Measurements from ENCODE around the gene TENM3. TPM values are rescaled to one million over a fixed set of nuclear protein-coding genes. Genes with fewer than 3 reads are reported as not detected.

TENM3 gene
- total RNA-seq, 2 donors from 2014 or later = 39.5 to 51.9 TPM

- Histone ChIP-seq H3K4me3 (ENCODE audit: low read length) (no peak overlapping the region), H3K4me1 (ENCODE audit: control insufficient read depth, insufficient read depth, low read length) (peaks cover 7% of the 10 kb centered on the region), H3K9me3 (ENCODE audit: control insufficient read depth, low read length) (no peaks in the 10 kb centered on the region), H3K36me3 (ENCODE audit: control insufficient read depth, insufficient read depth, low read length) (no peaks in the 10 kb centered on the region), H3K27ac (ENCODE audit: low read depth, low read length) (no peak overlapping the region), H3K9ac (ENCODE audit: extremely low read depth, low read length, poor library complexity, severe bottlenecking) (no peak overlapping the region), H3K27me3 (ENCODE audit: control insufficient read depth, insufficient read depth, low read length, poor library complexity, severe bottlenecking) (no peaks in the 10 kb centered on the region)
- Mint-ChIP-seq H3K27me3 (ENCODE audit: insufficient read depth) (no peaks in the 10 kb centered on the region), H3K9me3 (no peaks in the 10 kb centered on the region), H3K4me1 (peaks cover 41% of the 10 kb centered on the region), H3K27ac (no peak overlapping the region), H3K4me3 (no peak overlapping the region), H3K36me3 (ENCODE audit: low read depth) (no peaks in the 10 kb centered on the region)
- DNase-seq = no peak
- 92 to 93% methylated on average over 3 of the region's 3 CpGs for WGBS, 2 experiments (ENCODE audit: insufficient coverage in 1 of 2, insufficient read length in 1 of 2)
- TF ChIP-seq CTCF (conservative IDR thresholded peaks at IDR 0.05) = no peak
Observed at GRCh38 chr4:182350041-182350440, 106.8 kb downstream of the TENM3 start.

GRCh38 chr4:182351485-182351884 lies 108.3 kb downstream of the TENM3 start:
- no peak for TF ChIP-seq CTCF (conservative IDR thresholded peaks at IDR 0.05)
- peak; percentile 56 for DNase-seq
- WGBS, 2 experiments (ENCODE audit: insufficient coverage in 1 of 2, insufficient read length in 1 of 2) = 93 to 96% methylated on average over 8 to 12 of the region's 12 CpGs
- Histone ChIP-seq H3K27me3 (ENCODE audit: control insufficient read depth, insufficient read depth, low read length, poor library complexity, severe bottlenecking) (no peaks in the 10 kb centered on the region), H3K4me1 (ENCODE audit: control insufficient read depth, insufficient read depth, low read length) (peaks cover 7% of the 10 kb centered on the region), H3K9ac (ENCODE audit: extremely low read depth, low read length, poor library complexity, severe bottlenecking) (no peak overlapping the region), H3K9me3 (ENCODE audit: control insufficient read depth, low read length) (no peaks in the 10 kb centered on the region), H3K4me3 (ENCODE audit: low read length) (no peak overlapping the region), H3K36me3 (ENCODE audit: control insufficient read depth, insufficient read depth, low read length) (no peaks in the 10 kb centered on the region), H3K27ac (ENCODE audit: low read depth, low read length) (no peak overlapping the region)
- H3K9me3 Mint-ChIP-seq = peaks cover 5% of the 10 kb centered on the region
- H3K36me3 Mint-ChIP-seq (ENCODE audit: low read depth) = peaks cover 6% of the 10 kb centered on the region
- H3K27me3 Mint-ChIP-seq (ENCODE audit: insufficient read depth) = no peaks in the 10 kb centered on the region
- peaks cover 32% of the 10 kb centered on the region for H3K4me1 Mint-ChIP-seq
- no peak overlapping the region for H3K27ac Mint-ChIP-seq
- no peak overlapping the region for H3K4me3 Mint-ChIP-seq

GRCh38 chr4:182354106-182354505 lies 110.9 kb downstream of the TENM3 start:
- no peaks in the 10 kb centered on the region for H3K27me3 Mint-ChIP-seq (ENCODE audit: insufficient read depth)
- peaks cover 9% of the 10 kb centered on the region for H3K9me3 Mint-ChIP-seq
- peaks cover 15% of the 10 kb centered on the region for H3K4me1 Mint-ChIP-seq
- H3K36me3 ChIP-seq (ENCODE audit: control insufficient read depth, insufficient read depth, low read length) = no peaks in the 10 kb centered on the region
- 92% methylated on average over 3 of the region's 3 CpGs; no CpG with 5 or more reads in 1 of the 2 experiments for WGBS, 2 experiments (ENCODE audit: insufficient coverage in 1 of 2, insufficient read length in 1 of 2)
- peaks cover 6% of the 10 kb centered on the region for H3K36me3 Mint-ChIP-seq (ENCODE audit: low read depth)
- no peak for DNase-seq
- no peaks in the 10 kb centered on the region for H3K4me1 ChIP-seq (ENCODE audit: control insufficient read depth, insufficient read depth, low read length)
- no peaks in the 10 kb centered on the region for H3K27me3 ChIP-seq (ENCODE audit: control insufficient read depth, insufficient read depth, low read length, poor library complexity, severe bottlenecking)
- no peak overlapping the region for H3K27ac Mint-ChIP-seq
- no peak overlapping the region for H3K9ac ChIP-seq (ENCODE audit: extremely low read depth, low read length, poor library complexity, severe bottlenecking)
- H3K4me3 Mint-ChIP-seq = no peak overlapping the region
- no peak for TF ChIP-seq CTCF (conservative IDR thresholded peaks at IDR 0.05)
- H3K9me3 ChIP-seq (ENCODE audit: control insufficient read depth, low read length) = no peaks in the 10 kb centered on the region
- H3K4me3 ChIP-seq (ENCODE audit: low read length) = no peak overlapping the region
- H3K27ac ChIP-seq (ENCODE audit: low read depth, low read length) = no peak overlapping the region

All from endodermal cell (in vitro differentiated cells).